Measurements from ENCODE around the gene FBXO21. TPM values are rescaled to one million over a fixed set of nuclear protein-coding genes. Genes with fewer than 3 reads are reported as not detected.

Gene FBXO21
- total RNA-seq, 1 experiment from 2014 or later, result 25.0 TPM

DNA sequence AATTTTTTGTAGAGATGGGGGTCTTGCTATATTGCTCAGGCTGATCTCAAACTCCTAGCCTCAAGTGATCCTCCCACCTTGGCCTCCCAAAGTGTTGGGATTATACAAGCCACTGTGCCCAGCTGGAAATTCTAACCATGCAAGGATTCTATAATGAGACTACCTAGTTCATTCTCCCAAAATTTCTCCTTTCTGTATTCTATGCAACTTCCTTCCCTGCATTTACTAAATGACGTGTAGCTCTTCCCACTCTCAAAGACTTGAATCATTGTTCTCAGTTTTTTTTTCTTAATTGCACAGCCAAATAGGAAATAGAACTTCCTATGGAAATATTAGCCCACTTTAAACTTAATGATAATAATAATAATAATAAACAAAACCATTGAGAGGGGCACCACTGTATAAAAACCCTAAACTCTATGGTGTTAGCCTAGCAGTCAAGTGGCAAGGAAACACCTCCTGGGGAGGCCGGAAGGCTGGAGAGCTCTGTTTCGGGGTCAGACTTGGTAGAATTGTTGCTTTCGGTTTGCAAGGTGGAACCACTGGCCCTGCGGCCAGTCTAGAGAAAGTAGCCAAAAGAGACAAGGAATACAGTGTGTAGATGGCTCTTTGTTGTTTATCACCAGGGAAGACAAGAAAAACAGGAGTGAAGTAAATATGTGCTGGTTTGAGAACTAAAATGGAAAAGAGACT, 51.1 kb downstream of the FBXO21 start:
- DNase-seq (ENCODE audit: low read depth), result no peak

DNA sequence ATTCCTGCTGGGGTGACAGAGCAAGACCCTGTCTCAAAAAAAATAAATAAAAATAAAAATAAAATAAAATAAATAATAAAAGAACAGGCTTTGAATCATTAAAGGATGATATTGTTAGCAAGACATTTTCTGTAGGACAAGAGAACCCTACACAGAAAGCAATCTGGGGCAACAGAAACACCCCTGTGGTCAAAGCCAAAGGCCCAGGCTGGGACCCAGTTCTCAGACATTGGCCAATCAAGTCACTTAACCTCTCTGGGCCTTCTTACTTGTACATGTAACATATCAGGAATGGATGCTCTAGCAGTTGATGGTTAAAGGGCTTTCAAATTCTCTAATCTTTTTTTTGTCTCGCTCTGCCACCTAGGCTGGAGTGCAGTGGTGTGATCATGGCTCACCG, 55.5 kb downstream of the FBXO21 start:
- DNase-seq (ENCODE audit: low read depth), result no peak

DNA sequence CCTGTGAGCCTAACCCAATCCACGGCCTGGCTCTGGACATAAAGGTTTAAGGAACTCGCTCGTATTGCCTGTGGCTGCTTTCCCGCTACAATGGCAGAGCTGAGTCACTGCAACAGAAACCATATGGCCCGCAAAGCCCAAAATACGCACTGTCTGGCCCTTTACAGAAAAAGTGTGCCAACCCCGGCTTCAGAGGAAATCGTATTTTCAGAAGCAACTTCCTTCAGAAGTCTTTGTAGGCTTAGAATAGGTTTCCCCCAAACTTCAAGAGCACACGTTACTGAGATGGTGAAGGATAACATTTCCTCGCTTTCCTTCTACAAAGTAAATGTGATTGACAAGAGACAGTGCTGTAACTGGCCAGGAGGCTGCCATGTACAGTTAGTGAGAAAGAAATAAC, 56.2 kb downstream of the FBXO21 start:
- peak; percentile 77 for DNase-seq (ENCODE audit: low read depth)

DNA sequence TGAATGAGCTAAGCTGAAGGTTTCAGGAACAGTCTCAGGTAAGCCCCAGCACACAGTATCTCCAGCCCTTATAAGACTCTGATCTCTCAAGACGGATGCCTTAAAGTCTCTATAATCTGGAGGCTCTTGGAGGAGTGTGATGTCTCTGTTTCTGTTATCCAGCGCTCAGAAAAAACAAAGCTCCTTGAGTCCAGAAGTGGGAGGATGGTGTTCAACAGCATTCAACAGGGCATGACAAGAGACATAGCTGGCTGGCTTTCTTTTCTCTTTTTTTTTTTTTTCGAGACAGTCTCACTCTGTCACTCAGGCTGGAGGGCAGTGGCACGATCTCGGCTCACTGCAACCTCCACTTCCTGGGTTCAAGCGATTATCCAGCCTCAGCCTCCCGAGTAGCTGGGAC, 59.5 kb downstream of the FBXO21 start:
- DNase-seq (ENCODE audit: low read depth), result no peak

DNA sequence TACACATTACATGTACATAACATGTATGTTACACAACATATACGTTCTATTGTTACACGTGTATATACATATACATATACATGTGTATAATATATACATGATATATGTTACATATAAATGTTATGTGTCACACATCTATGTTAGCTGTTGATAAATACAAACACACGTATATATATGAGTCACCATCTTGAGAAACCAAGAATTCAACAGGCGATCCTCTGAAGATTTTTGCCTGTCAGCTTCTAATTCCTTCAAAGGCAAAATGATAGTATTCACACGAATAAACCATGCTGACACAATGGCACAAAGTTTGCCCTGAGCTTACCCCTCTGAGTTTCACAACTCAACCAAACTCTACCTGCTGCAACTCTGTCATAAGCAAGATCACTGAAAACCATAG, 60.9 kb downstream of the FBXO21 start:
- no peak for DNase-seq (ENCODE audit: low read depth)

DNA sequence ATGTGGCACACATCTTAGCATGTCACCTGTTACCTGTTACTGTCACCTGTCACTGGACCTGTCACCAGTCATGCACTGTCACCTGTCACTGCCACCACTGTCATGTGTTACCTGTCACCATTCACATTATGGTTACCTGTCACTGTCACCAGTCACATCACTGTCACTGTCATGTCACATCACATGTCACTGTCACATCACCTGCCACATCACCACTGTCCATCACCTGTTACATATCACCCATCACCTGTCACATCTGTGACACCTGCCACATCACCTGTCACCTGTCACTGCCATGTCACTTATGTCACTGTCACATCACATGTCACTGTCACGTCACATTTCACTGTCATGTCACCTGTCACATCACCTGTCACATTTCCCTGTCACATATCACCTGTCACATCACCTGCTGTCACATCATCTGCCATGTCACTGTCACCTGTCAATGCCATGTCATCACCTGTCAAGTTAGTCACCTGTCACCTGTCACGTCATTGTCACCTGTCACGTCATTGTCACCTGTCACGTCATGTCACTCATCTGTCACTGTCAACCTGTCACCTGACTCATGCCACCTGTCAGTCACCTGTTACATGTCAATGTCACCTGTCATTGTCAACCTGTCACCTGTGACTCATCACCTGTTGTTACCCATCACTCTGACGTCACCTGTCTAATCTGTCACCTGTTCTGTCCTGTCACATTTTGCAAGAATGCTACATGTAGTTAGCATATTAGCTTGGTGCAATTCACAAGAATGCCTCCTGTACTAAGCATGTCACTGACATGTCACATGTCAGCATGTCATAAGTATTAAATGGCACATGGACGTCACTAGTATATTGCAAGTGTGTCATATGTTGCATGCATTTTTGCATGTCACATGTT, 62.1 kb downstream of the FBXO21 start:
- DNase-seq (ENCODE audit: low read depth), result no peak

DNA sequence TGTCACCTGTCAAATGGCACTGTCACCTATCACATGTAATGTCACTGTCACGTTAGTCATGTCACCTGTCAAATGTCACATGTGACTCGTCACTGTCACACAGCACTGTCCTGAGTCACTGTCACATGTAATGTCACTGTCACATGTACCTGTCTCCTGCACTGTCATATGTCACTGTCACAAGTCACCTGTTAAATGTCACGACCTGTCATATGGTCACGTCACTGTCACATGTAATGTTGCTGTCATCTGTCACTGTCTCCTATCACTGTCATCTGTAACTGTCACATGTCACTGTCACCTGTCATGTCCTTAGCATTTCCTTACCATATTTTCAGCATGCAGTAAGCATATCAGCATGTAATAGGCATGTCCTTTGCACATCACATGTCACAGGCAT, 63.9 kb downstream of the FBXO21 start:
- no peak for DNase-seq (ENCODE audit: low read depth)

DNA sequence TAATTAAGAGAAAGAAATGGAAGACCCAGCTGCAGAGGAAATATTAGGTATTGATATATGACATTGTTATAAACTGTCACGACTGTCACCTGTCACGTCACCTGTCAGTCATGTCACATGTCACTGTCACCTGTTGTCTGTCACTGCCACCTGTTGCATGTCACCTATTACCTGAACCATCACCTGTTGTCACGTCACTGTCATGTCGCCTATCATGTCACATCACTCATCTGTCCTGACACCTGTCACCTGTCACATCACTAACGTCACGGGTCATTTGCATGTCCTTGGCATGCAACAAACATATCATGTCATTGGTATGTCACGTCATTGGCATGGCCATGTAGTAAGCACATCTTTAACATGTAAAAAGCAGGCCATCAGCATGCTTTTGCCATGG, 64.5 kb downstream of the FBXO21 start:
- DNase-seq (ENCODE audit: low read depth), result no peak

DNA sequence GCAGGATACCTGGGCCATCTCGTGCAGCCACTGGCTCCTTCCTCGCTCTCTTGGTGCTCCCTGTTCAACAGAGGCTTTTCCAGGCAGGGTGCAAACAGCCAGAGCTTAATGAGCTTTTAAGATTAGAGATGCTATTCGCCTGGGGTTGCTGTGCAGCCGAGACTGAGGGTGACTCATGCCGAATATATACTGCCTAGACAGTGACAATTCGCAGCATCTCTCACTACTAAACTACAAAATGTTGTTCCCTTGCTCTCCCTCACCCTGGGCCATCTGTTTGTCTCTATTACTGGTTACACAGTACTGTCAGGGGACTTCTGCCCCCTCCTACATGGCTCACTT, 65.0 kb downstream of the FBXO21 start:
- peak; percentile 39 for DNase-seq (ENCODE audit: low read depth)

DNA sequence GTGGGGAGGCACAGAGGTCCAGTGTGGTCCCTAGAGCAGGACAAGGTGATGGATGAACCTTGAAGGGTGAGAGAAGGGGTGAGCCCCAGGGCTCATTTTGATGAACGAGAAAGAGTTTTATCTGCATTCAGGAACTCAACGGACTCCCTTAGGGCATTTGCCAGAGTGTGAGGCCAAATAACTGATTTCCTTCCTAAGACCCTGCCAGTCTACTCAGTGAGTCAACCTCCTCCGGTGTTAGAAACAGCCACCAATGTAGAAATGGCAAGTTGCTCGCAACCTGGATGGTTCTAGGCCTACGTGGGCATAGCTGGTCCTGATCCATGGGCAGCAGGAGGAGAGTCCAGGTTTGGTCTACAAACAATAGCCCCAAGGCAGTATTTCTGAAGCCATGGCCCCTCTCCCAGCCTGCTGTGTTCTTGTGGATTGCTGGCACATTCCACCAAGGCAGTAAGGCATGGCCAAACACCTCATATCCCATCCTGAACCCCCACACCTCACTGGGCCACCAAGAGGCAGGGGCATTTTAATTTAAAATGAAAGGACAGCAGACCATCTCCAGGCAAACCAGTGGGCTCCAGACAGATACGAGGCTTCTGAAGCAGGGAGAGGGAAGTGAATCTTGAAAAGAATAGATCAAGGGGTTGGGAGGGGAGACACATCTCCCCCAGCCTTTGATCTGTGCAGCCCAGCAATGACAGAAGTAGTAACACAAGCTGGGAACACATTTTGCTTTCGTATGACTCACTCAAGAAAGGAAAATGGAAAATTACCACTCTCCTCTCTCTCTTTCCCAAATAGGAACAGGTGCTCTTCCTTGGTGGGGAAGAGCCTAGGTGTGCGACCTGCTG, 65.6 kb downstream of the FBXO21 start:
- DNase-seq (ENCODE audit: low read depth), result peak; percentile 14

DNA sequence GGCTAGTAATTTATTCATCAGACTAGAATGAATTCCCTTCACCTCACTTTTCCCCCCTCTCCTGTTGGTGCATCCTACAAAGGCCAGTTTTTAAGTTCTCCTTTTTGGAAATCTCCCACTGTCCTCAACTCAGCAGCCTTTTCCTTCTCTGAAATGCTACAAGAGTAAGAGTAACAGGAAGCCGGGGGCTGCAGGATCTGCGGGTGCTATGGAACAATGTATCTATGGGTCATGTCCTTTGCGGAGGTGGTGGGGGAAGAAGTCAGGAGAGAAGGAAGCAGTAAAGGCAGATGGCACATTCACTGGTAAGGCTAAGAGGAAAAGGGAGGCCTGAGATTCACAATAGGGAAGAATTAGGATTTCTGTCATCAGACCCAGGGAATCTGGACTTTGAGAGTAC, 68.8 kb downstream of the FBXO21 start:
- DNase-seq (ENCODE audit: low read depth), result no peak

DNA sequence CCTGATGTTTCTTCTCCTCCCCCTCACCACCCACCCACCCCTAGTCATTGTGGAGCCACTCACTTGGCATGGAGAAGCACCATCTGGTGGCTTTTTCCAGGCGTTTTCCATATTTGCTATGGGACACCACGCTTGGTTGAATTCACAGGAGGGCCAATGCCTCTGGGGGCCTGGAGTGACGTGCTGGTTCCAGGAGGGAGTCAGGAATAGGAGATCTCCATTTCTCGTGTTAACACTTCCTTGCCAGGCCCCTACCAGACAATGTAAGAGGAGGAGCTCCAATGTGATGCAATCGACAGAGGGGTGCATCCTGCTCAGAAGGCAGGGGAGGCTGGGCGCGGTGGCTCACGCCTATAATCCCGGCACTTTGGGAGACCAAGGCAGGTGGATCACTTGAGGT, 69.5 kb downstream of the FBXO21 start:
- no peak for DNase-seq (ENCODE audit: low read depth)

DNA sequence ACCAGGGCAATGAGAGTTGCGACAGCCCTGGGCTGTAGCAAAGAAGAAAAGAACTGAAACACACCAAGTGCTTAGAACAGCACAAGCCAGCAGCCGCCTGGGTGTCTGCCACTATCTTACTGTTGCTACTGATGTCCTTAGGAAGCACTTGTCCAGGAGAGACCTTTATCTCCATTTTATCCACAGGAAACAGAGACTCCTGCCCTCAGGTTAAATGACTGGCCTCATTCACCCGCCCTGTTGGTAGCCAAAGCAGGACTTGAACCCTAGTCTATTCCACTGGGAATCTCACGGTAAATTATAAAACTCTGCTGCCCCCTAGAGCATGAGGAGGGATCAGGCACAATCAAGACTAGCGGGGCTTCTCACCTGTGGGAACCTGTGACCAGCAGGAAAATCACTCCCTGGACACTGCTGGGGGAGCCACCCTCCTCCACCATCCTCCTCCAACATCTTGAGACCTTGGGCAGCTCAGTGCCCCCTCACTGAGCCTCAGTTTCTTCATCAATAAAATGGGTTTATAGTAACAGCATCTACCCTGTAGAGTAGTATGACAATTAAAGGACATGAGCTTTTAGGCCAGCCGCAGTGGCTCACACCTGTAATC, 70.6 kb downstream of the FBXO21 start:
- DNase-seq (ENCODE audit: low read depth), result no peak

DNA sequence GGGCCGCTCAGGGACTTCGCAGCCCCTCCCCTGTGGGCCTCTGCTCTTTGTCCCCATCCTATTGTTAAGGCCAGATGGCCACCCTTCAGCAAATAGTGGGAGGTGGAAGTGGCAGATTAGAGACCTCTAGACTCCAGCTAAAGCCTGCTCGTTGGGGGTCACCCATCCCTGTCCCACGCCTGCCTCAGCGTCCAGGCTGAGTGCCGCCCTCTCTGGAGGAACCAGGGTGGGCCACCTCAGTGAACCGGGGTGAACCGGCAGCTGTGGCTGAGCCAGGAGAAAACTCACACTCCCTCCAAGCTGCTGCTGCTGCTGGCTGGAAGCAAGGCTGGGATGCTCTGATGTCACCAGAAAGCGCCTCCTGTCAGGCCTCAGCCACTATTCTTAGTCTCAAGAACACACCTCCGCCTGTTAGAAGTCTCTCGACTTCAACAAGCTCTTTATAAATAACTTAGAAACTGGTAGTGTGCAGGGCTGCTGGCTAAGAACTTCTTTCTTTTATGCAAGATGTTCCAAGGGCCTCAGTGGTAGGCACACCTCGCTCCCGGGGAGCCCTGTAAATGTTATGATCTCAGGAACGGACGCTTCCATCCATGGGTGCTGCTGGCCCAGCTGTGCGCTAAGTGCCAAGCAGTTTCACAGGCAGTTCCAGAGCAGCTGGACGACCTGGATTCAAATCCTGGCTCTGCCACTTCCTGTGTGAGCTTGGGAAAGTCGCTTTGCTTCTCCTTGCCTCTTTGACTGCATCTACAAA, 71.3 kb downstream of the FBXO21 start:
- no peak for DNase-seq (ENCODE audit: low read depth)

DNA sequence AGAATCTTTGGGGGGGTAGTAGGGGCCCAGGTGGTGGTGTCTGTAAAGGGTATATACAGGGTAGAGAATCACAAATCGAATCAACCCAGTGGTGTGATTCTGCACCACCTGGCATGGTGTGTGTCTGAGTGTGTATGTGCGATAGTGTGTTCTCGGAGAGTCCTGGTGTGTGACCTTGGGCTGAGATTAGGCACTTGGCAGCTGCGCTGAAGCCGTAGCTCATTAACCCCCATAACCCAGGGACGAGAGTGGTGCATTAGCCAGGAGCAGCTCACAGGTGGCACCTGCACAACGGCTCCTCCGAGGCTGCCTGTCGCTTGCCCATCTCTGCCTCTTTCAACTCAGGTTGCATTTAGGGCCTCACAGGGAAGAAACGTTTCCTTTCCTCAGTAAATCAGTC, 75.5 kb downstream of the FBXO21 start:
- DNase-seq (ENCODE audit: low read depth), result no peak

DNA sequence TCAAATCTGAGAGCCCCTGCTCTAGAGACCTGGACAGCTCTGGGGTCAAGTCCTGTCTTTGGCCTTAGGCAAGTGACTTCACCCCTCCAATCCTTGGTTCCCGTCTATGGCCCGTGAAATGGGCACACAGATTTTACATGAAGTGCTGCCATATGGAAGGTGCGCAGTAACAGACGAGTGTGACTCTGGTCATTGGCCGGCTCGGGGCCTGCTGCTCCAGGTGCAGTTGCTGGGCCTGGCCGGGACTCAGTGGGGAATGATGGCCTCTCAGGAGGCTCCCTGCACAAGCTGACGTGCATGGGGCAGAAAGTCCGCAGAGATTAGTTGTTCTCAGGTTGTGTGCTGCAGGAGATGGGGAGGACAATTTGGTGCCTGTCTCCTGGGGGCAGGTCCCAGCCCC, 77.0 kb downstream of the FBXO21 start:
- DNase-seq (ENCODE audit: low read depth), result no peak

DNA sequence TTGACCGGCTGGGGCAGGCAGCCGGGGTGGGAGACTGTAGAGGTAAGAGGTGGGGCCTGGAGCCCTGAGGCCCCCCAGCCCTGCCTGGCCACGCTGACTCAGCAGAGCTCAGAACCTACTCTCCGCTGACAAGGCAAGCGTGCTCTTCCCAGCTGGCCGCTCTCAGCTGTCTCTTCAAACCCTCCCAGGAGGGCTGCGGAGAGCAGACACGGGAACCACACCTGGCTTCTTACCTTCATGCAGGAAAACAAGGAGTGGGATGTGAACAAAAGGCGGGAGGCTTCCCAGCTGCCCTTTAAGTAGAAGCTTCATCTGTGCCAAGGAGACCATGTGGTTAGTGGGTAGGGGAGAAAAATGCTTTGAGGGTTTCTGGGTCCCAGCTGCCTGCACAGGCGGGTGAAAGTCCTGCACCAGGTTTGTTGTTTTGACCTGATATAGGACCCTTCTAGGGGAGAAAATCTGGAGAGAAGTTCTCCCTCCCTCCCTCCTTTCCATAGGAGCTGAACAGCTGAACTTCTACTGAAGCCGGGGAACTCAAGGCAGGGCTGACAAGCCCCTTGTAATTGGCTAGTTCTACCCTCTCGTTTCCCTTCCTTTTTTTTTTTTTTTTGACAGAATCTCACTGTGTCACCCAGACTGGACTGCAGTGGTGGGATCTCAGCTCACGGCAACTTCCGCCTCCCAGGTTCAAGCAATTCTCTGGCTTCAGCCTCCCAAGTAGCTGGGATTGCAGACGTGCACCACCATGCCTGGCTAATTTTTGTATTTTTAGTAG, 78.3 kb downstream of the FBXO21 start:
- DNase-seq (ENCODE audit: low read depth), result no peak

DNA sequence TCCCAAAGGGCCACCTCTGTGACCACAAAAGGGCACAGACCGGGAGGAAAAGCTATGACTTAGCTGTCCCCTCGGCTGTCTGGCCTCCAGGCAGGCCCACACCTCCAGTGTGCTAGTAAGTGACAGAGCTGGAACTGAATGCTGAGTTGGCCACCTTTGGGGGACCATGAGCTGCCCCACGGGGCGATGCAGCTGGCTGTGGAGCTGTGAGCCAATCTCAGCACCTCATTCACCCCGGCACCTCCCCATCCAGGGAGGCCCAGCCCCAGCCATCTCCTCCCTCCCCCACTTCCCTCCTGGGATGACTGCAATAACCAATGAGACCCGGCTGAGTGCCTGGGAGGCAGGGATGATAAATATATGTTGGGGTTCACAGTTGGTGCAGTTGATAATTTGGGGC, 78.9 kb downstream of the FBXO21 start:
- no peak for DNase-seq (ENCODE audit: low read depth)

DNA sequence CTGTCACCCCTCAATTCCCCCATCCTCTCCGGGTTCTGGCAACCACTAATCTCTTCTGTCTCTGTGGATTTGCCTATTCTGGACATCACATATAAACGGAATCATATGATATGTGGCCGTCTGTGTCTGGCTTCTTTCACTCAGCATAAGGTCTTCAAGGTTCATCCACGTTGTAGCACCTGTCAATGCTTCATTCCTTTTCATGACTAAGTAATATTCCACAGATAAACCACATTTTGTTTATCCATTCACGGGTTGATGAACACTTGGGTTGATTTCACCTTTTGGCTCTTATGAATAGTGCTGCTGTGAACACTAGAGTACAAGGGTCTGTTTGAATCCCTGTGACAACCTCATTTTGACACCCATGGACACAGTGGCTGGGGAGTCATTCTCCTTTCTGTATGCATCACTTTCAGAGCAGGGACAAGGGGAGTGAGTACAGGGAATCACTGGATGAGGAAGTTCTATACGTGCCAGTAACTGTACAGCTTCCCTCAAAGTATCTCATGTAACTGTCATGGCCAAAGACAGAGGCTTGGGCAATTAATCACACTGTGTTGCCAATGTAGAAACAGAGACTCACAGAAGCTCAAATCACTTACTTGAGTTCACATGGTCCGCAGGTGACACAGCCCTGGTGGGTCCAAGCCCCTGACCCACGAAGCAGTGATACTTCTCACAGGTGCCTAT, 80.2 kb downstream of the FBXO21 start:
- no peak for DNase-seq (ENCODE audit: low read depth)

DNA sequence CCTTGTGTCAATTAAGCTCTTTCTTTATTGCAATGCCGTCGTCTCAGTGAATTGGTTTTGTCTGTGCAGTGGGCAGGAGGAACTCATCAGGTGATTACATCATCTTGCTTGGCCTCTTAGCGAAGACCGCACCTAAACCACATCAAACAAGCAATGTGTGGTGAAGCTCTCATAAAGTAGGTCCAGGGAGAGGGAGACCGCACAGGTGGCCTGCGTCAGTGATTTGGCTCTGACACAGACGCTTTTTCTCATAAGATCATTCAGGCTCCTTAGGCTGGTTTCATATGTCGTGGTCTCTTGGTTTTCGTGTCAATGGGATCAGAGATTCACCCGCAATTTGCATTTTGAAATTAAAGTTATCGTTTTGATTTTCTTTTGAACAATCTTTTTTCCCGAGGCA, 84.4 kb downstream of the FBXO21 start:
- DNase-seq (ENCODE audit: low read depth), result no peak
